Astrocyte (in vitro differentiated cells and primary cell): Measurements from ENCODE around the gene OR12D1.

Experiments
- EZH2 ChIP-seq: IDR thresholded peaks from 2 replicates; pipeline ENCODE4 v1.6.1; 2012; ENCODE audit warnings: mild to moderate bottlenecking, low read length, inconsistent platforms; ENCODE audit not compliant: insufficient read depth
- TF ChIP-seq, protein P1 (sequence below): IDR thresholded peaks from 2 replicates; pipeline ENCODE4 v1.5.1; 2011; ENCODE audit warnings: low read depth, mild to moderate bottlenecking, inconsistent platforms, low read length, moderate library complexity; ENCODE audit not compliant: insufficient read depth

DNA sequence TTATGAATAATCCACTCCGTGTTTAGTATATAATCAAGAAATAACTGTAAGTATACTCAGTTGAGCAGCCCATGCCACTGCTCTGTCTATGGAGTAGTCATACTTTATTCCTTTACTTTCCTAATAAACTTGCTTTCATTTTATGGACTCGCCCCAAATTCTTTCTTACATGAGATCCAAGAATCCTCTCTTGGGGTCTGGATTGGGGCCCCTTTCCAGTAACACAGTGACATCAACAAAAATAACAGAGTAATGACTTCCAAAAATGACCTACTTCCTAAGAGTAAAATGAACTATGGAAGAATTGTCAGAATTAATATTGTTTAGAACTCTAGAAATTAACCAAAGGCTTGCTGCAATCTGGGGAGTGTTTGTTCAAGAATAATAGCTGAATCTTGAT is 51.1 kb downstream of the OR12D1 start:
- TF ChIP-seq, protein P1, sequence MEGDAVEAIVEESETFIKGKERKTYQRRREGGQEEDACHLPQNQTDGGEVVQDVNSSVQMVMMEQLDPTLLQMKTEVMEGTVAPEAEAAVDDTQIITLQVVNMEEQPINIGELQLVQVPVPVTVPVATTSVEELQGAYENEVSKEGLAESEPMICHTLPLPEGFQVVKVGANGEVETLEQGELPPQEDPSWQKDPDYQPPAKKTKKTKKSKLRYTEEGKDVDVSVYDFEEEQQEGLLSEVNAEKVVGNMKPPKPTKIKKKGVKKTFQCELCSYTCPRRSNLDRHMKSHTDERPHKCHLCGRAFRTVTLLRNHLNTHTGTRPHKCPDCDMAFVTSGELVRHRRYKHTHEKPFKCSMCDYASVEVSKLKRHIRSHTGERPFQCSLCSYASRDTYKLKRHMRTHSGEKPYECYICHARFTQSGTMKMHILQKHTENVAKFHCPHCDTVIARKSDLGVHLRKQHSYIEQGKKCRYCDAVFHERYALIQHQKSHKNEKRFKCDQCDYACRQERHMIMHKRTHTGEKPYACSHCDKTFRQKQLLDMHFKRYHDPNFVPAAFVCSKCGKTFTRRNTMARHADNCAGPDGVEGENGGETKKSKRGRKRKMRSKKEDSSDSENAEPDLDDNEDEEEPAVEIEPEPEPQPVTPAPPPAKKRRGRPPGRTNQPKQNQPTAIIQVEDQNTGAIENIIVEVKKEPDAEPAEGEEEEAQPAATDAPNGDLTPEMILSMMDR = no peak
- TF ChIP-seq EZH2 = no peak
